Non-pigmented ciliary epithelial cell (primary cell): ENCODE measurements around the gene PON1.

Experiments
- DNase-seq: peaks from one replicate; pipeline ENCODE4 v3.0.0-alpha.2; 2010; ENCODE audit warnings: low read depth

The PON1 gene

GRCh38 chr7:95324431-95324830, at the start of gene PON1:
Gene PON1 (minus strand): TSS chr7:95324532. CDS start chr7:95324475, 57 bp downstream.
- DNase-seq = no peak

GRCh38 chr7:95373323-95373722, 49.0 kb upstream of the PON1 start:
- DNase-seq = no peak

GRCh38 chr7:95368235-95368634, 43.9 kb upstream of the PON1 start:
- no peak for DNase-seq

- no peak for DNase-seq
Measured at GRCh38 chr7:95367606-95368005, 43.3 kb upstream of the PON1 start.

- peak; percentile 8 for DNase-seq
Measured at GRCh38 chr7:95365151-95365550, 40.8 kb upstream of the PON1 start.

GRCh38 chr7:95357623-95358022, 33.3 kb upstream of the PON1 start:
- no peak for DNase-seq

- no peak for DNase-seq
Measured at GRCh38 chr7:95342642-95343307, 18.4 kb upstream of the PON1 start.

- no peak for DNase-seq
Measured at GRCh38 chr7:95342029-95342428, 17.7 kb upstream of the PON1 start.

GRCh38 chr7:95340491-95340890, 16.2 kb upstream of the PON1 start:
- no peak for DNase-seq

- no peak for DNase-seq
Measured at GRCh38 chr7:95338832-95339231, 14.5 kb upstream of the PON1 start.

- DNase-seq = peak; percentile 56
Measured at GRCh38 chr7:95335093-95335492, 10.8 kb upstream of the PON1 start.

- no peak for DNase-seq
Measured at GRCh38 chr7:95334447-95334846, 10.1 kb upstream of the PON1 start.

- no peak for DNase-seq
Measured at GRCh38 chr7:95330961-95331337, 6.6 kb upstream of the PON1 start.

- no peak for DNase-seq
Measured at GRCh38 chr7:95330204-95330960, 6.0 kb upstream of the PON1 start.

GRCh38 chr7:95327356-95327755, 3.0 kb upstream of the PON1 start:
- no peak for DNase-seq

- no peak for DNase-seq
Measured at GRCh38 chr7:95323410-95324129, 762 bp downstream of the PON1 start.

- DNase-seq = no peak
Measured at GRCh38 chr7:95322854-95323253, 1.5 kb downstream of the PON1 start.

- no peak for DNase-seq
Measured at GRCh38 chr7:95322396-95322795, 1.9 kb downstream of the PON1 start.

GRCh38 chr7:95321720-95322119, 2.6 kb downstream of the PON1 start:
- DNase-seq = no peak

GRCh38 chr7:95320651-95321050, 3.7 kb downstream of the PON1 start:
- no peak for DNase-seq

GRCh38 chr7:95319570-95319969, 4.8 kb downstream of the PON1 start:
- DNase-seq = no peak

- DNase-seq = no peak
Measured at GRCh38 chr7:95318501-95319100, 5.7 kb downstream of the PON1 start.

- no peak for DNase-seq
Measured at GRCh38 chr7:95317966-95318365, 6.4 kb downstream of the PON1 start.
